HG03135 (cell line): ENCODE data around the gene SEPTIN10.
"Not testable (repeated sequence)": the region's sequence is repeated elsewhere in the genome, so short reads cannot be mapped to it uniquely, and the experiment has no call there.

Experiments used
- ATAC-seq: cut with Tn5 transposase; IDR thresholded peaks from one replicate; pipeline ENCODE4 v1.9.1; 2021; ENCODE audit warnings: mild to moderate bottlenecking, moderate library complexity; ENCODE audit not compliant: unreplicated experiment

SEPTIN10 gene

GRCh38 chr2:109549016-109549590 lies 64.7 kb downstream of the SEPTIN10 start:
- ATAC-seq, result no peak

DNA sequence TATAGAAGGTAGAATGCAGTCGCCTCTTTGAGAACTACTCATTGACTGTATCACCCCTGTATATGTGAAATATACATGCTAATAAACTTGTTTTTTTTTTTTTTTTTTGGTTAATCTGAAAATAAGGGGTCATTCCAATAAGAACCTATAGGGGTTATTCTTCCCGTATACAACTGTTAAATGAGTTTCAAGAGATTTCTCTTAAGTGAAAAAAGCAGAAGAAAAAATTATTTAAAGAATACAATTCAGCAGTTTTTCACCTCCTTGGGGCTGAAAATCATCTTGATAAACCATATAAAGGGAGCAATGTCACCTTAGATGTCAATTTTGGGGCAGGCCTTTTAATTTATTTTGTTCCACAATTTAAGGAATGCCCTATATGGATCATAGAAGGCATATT lies 66.5 kb downstream of the SEPTIN10 start:
- ATAC-seq, result no peak

DNA sequence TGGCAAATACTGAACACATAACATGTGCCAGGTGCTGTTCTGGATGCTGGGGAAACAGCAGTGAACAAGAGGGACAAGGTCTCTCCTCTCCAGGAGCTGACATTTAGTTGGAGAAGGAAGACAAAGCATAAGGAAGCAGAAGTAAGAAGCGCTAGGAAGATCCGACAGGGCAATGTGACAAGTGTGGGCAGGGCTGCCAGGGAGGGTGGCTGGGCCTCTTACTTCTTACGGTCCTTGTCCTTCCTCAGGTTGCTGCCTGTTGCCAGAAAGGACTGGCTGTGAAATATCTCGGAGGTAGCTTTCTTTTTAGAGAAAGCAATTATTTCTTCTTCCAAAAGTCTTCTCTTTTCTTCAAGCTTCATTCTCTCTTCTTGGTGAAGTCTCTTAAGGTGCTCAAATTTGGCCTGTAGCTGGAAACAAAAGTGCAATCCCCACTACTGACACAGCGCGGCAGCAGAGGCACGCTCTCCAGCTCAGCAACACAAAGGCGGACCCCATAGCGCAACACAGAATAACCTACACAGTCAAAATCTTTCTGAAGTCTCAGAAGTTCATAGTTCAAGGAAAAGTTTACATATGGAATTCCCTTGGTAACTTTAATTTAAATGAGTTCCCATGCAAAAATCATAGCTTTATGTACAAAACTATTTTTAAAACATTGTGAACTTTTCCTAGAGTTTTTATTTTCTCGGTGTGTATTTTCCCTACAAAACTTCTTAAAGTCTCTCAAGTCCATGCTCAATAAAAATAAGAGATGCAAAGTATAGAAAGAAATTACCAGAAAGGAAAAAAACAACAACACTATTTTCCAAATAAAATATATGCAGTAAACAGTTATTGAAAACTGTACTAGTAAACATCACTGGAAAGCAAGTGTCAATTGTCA lies 67.7 kb downstream of the SEPTIN10 start:
- peak; percentile 67 for ATAC-seq

DNA sequence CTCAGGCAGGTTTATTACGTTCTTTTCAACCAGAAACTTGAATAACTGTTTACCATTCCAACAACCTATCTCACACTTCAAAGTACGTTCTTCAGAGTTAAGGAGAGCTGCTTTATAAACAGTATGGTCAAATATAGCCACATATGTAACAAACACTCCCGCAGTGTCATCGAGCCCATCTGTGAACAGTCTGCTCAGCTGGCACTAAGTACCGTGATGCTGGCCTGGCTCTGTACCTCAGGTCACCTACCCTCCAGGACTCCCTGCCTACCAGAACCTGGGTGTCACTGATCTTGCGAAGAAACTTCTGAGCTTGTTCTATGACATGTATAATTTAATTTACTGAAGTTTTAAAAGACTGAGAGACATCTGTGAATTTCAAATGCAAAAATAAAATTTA lies 71.4 kb downstream of the SEPTIN10 start:
- no peak for ATAC-seq

- ATAC-seq, result no peak
Measured at GRCh38 chr2:109538546-109538945, 75.2 kb downstream of the SEPTIN10 start.

- ATAC-seq, result no peak
Measured at GRCh38 chr2:109537565-109538222, 76.1 kb downstream of the SEPTIN10 start.

DNA sequence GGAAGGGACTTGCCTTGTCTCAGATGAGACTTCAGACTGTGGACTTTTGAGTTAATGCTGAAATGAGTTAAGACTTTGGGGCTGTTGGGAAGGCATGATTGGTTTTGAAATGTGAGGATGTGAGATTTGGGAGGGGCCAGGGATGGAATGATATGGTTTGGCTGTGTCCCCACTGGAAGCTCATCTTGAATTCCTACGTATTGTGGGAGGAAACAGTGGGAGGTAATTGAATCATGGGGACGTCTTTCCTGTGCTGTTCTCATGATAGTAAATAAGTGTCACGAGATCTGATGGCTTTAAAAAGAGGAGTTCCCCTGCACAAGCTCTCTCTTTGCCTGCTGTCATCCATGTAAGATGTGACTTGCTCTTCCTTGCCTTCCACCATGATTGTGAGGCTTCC lies 77.2 kb downstream of the SEPTIN10 start:
- not testable (repeated sequence) for ATAC-seq

DNA sequence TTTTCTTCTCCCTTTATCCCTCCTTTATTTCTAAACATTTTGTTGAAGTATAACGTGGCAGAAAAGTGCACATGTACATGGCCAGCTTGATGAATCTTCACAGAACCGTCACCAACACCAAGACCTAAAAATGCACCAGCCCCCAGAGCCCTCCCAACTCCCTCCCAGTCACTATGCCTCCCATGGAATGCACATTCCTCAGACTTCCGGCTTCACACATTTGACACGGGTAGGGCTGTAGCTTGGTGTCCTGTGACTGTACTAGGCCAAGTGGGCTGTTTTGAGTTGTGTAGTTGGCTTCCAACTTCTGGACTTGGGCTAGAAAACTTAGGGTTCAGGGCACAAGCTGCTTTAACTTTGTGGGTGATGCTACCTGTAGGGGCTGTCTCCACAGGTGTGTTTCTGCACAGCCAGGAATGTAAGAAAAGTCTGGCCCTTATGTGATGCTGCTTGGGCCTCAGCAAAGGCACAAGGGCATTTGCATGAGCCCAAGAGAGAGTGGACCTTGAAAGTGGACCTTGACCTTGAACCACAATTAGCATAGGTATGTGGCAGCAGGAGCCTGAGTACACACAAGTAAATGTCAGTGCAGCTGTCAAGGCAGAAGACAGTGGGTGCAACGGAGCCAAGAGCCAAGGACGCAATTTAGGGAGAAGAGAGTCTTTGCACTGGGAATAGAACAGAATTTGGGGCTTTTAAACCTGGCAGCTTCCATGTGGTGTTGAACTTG lies 78.4 kb downstream of the SEPTIN10 start:
- ATAC-seq, result no peak

- no peak for ATAC-seq
Measured at GRCh38 chr2:109533823-109534222, 79.9 kb downstream of the SEPTIN10 start.

DNA sequence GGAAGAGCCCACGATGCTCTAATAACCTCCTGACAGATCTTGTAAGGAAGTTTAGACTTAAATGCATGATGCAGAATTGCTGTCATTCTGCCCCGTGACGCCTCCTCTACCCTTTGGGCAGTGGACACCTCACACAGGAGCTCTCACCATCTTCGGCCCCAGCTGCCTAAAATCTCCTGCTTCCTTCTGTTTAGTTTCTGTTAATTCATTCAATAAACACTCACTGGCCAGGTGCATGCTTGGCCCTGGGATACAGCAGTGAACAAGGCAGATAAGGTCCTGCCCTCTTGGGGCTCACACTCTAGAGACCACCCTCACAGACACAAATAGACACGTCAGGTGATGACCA lies 81.1 kb downstream of the SEPTIN10 start:
- ATAC-seq, result no peak

- ATAC-seq, result no peak
Measured at GRCh38 chr2:109531896-109532727, 81.7 kb downstream of the SEPTIN10 start.

DNA sequence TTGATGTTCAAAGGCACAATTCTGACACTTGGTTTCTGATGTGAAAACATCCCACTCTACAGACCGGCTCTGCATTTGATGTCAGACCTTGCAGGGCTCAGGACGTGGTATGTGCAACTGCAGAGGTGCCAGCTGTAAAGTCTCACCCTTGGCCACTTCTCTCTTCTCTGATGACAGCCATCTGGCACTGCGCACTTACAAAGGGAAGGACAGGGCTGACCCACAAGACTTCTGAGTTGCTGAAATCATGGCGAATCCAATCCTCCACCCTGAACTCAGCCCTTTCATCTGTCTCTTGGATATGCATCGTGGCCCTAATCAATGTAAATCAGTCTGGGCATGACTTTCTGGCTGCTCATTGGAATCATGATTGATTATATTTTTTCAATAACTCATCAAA lies 82.5 kb downstream of the SEPTIN10 start:
- ATAC-seq, result no peak

GRCh38 chr2:109530712-109531111 lies 83.1 kb downstream of the SEPTIN10 start:
- ATAC-seq, result no peak

DNA sequence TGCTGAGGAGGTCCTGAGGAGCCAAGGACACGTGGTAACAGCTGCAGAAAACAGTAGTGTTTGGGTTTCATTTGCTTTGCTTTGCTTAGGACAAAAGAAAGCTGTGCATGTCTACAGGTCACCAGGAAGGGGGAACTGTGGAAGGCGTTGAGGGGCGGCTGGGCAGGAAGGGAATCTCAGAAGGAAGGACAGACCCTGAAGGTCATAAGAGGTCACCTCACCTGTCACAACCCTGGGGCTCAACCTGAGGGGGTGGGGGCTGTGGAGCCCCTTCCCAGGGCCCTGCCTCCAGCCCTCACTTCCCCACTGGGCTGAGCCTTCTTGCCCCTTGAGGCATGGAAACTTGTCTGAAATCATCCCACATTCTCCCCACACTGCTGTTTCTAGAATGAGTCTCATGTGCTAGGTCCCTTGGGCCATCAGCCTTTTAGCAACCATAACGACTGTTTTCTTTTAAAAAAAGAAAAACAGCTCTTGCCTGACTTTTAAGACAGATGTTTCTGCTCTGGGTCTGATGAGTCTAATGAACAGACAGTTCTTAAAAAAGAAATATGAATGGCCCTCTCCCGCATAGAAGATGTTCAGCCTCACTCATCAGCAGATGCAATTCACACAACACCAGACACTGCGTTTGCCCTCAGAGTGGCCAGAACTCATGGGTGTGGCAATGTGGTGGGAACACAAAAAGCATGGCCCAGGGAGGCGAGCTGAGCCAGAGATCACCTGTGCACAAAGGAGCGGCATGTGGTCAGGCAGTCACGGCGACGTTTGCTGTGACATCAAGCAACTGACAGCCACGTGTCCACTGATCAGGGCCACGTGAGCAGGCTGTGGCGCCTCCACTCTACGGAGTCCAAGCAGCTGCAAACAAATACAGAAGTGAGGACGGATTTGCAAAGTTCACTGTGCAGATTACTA lies 84.0 kb downstream of the SEPTIN10 start:
- no peak for ATAC-seq

DNA sequence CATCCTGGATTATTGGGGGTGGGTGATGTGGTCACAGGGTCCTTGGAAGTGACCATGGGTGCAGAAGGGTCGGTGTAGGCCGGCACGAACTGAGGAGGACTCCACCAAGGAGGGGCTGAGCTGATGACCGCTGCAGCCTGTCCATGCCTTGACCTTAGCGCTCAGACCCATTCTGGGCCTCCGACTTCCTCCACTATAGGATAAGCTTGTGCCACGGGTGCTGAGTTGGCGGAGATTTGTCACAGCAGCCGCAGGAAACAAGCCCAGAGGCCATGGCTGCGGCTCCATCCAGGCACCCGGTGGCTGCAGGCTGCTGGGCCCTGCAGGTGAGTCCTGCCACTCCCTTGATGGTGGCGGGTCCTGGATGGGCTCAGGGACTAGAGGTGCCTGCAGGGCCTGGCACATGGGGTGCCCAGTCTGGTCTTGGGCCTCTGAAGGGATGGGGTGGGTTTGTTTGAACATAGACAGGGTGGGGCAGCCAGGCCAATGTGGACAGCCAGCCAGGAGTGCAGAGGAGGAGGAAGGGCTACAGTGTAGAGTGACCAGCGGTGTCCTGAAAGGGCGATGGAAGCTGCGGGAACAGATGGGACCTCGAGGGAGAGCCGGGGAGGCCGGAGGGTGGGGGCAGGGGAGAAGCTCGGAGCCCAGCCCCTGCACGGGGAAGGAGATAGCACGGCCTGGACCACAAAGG lies 84.8 kb downstream of the SEPTIN10 start:
- no peak for ATAC-seq

GRCh38 chr2:109527846-109528705 lies 85.7 kb downstream of the SEPTIN10 start:
- ATAC-seq, result no peak

- ATAC-seq, result no peak
Measured at GRCh38 chr2:109527079-109527478, 86.7 kb downstream of the SEPTIN10 start.

DNA sequence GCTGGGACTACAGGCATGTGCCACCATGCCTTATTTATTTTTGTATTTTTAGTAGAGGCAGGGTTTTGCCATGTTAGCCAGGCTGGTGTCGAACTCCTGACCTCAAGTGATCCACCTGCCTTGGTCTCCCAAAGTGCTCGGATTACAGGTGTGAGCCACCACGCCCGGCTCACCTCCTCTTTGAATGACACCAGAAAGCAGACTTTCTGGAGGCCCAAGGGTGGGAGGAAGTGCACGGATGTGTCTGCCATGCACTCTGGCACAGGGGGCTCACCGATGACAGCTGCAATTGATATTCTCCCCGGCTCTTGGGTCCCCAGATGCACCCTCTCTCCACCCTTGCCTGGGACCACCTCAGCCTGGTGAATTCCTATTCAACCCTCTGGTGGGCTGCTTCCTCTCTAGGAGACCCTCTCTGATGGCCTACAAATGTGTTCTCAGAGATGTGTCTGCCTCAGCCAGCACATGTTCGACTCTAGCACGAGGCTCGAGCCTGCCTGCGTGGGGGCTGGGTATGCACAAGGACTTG lies 87.3 kb downstream of the SEPTIN10 start:
- ATAC-seq, result no peak
